ENCODE data around the gene UBN1. TPM values are rescaled to one million over a fixed set of nuclear protein-coding genes. Genes with fewer than 3 reads are reported as not detected.

The UBN1 gene
- total RNA-seq, 1 experiment from 2014 or later: 21.4 TPM

DNA sequence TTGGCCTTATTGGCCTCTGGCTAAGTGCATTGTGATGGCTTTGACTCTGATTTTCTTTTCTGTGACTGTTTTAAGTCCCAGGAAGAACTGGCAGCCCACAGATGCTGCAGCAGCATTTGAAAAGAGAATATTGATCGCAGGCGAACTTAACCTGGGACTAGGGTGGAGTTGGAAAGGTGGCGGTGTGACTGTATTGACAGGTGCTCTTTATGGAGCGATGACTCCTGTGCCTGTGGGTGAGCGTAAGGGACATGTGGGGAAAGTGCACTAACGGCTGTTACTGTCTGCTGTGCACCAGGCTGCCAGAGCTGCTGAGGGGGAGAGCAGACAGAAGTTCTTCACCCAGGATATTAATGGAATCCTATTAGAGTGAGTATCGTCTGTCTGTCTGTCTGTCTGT lies 21.3 kb downstream of the UBN1 start:
- POLR2A ChIA-PET (ENCODE audit: unreplicated experiment): no interaction called here
- CTCF ChIA-PET: no interaction called here
- no peaks in the 10 kb centered on the region for H3K9me2 ChIP-seq (replicated peaks; ENCODE audit: low read length)
- H4K20me1 ChIP-seq (ENCODE audit: low read length): no peaks in the 10 kb centered on the region
- no peak for DNase-seq
- H3K36me3 ChIP-seq (ENCODE audit: low read depth, low read length): peaks cover 4% of the 10 kb centered on the region; the same call in 1 of the 2 replicates
- H3K4me2 ChIP-seq (ENCODE audit: low read length): no peak overlapping the region
- H3K27ac ChIP-seq (ENCODE audit: low read length): no peak overlapping the region
- no peaks in the 10 kb centered on the region for H3K4me1 ChIP-seq (ENCODE audit: insufficient read depth, low read length)
- H3K79me2 ChIP-seq (ENCODE audit: low read length): peaks cover 43% of the 10 kb centered on the region
- no peaks in the 10 kb centered on the region for H3F3A ChIP-seq (ENCODE audit: low read length, unreplicated experiment)
- intact Hi-C loops (cut with micrococcal nuclease): no loop called here
- no peak overlapping the region for H2AFZ ChIP-seq (ENCODE audit: low read length)
- TF ChIP-seq, protein P1, sequence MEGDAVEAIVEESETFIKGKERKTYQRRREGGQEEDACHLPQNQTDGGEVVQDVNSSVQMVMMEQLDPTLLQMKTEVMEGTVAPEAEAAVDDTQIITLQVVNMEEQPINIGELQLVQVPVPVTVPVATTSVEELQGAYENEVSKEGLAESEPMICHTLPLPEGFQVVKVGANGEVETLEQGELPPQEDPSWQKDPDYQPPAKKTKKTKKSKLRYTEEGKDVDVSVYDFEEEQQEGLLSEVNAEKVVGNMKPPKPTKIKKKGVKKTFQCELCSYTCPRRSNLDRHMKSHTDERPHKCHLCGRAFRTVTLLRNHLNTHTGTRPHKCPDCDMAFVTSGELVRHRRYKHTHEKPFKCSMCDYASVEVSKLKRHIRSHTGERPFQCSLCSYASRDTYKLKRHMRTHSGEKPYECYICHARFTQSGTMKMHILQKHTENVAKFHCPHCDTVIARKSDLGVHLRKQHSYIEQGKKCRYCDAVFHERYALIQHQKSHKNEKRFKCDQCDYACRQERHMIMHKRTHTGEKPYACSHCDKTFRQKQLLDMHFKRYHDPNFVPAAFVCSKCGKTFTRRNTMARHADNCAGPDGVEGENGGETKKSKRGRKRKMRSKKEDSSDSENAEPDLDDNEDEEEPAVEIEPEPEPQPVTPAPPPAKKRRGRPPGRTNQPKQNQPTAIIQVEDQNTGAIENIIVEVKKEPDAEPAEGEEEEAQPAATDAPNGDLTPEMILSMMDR (conservative IDR thresholded peaks at IDR 0.05; ENCODE audit: low read depth, low read length): no peak
- TF ChIP-seq EZH2phosphoT487 (IDR thresholded peaks at IDR 0.05; ENCODE audit: borderline replicate concordance, low read length): no peak
- TF ChIP-seq EZH2 (IDR thresholded peaks at IDR 0.05; ENCODE audit: low read length, unreplicated experiment): no peak
- BruUV-seq (replicated peaks): no TSS peak
- H3K9ac ChIP-seq (ENCODE audit: low read length): no peak overlapping the region
- no peak overlapping the region for H3K4me3 ChIP-seq (ENCODE audit: low read length)
- no peaks in the 10 kb centered on the region for H3K9me3 ChIP-seq (ENCODE audit: low read length)
- no peaks in the 10 kb centered on the region for H3K27me3 ChIP-seq (ENCODE audit: low read length)
- ATAC-seq: no peak

DNA sequence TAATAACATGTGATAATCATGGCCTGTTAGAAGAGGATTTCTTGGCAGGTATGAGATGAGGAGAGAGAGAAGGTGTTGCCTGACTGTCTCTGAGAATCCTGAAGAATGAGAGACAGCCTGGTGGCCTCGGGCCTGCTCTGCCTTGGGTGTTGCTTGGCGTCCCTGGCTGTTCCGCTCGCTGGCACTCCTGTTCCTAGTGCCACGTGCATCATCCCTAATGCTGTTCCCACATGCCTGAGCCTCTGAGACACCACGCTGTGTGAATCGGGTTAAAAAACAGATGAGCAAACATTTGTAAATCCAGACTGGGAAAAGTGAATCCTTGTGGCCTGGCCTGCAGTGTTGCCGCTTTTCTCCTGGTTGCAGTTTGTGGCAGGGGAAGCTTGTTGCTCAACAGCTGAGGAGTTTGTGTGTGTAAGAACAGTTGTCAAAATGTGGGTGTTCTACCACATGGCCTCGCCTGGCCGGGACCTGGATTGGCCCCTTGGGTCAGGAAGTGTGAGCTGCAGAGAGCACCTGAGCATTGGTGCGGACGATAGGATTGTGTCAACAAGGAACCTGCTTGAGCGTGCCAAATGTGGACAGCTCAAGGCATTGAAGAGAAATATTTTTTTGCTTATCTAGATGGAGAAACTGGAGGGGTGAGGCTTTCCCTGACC lies 22.0 kb downstream of the UBN1 start:
- Histone ChIP-seq H4K20me1 (ENCODE audit: low read length) (no peaks in the 10 kb centered on the region), H3K4me1 (ENCODE audit: insufficient read depth, low read length) (no peaks in the 10 kb centered on the region), H3K36me3 (ENCODE audit: low read depth, low read length) (peaks cover 5% of the 10 kb centered on the region; the same call in 1 of the 2 replicates), H2AFZ (ENCODE audit: low read length) (no peak overlapping the region), H3K9ac (ENCODE audit: low read length) (no peak overlapping the region), H3K4me2 (ENCODE audit: low read length) (no peak overlapping the region), H3K9me3 (ENCODE audit: low read length) (no peaks in the 10 kb centered on the region), H3F3A (ENCODE audit: low read length, unreplicated experiment) (no peaks in the 10 kb centered on the region), H3K27ac (ENCODE audit: low read length) (no peak overlapping the region), H3K79me2 (ENCODE audit: low read length) (peaks cover 36% of the 10 kb centered on the region), H3K9me2 (replicated peaks; ENCODE audit: low read length) (no peaks in the 10 kb centered on the region), H3K4me3 (ENCODE audit: low read length) (no peak overlapping the region), H3K27me3 (ENCODE audit: low read length) (no peaks in the 10 kb centered on the region)
- ATAC-seq (no peak), DNase-seq (no peak)
- TF ChIP-seq EZH2 (IDR thresholded peaks at IDR 0.05; ENCODE audit: low read length, unreplicated experiment) (no peak), EZH2phosphoT487 (IDR thresholded peaks at IDR 0.05; ENCODE audit: borderline replicate concordance, low read length) (no peak)
- TF ChIP-seq, protein P1 (conservative IDR thresholded peaks at IDR 0.05; ENCODE audit: low read depth, low read length): no peak
- intact Hi-C loops (cut with micrococcal nuclease): no loop called here
- POLR2A ChIA-PET (ENCODE audit: unreplicated experiment): no interaction called here
- CTCF ChIA-PET: no interaction called here
- no TSS peak for BruUV-seq (replicated peaks)

DNA sequence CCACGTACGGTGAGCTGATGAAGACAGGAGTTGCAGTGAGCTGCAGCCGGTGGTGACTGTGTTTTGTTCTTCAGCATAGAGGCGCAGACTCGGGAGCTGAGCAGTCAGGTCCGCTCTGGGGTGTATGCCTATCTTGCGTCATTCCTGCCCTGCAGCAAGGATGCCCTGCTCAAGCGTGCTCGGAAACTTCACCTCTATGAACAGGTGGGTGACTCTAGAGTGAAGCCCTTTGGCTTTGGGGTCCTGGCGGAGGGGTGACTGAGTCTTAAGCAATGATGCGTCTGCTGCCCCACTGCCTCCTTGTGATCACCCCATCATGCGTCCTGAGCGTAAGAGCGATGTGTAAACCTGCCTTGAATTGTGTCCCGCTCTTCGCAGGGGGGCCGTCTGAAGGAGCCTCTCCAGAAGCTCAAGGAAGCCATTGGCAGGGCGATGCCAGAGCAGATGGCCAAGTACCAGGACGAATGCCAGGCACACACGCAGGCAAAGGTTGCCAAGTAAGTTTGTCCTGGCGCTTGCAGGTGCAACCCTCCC lies 22.9 kb downstream of the UBN1 start:
- Histone ChIP-seq H3K9me2 (replicated peaks; ENCODE audit: low read length) (no peaks in the 10 kb centered on the region), H3K27ac (ENCODE audit: low read length) (no peak overlapping the region), H2AFZ (ENCODE audit: low read length) (no peak overlapping the region), H3K79me2 (ENCODE audit: low read length) (peaks cover 28% of the 10 kb centered on the region), H3K4me3 (ENCODE audit: low read length) (no peak overlapping the region), H3K4me1 (ENCODE audit: insufficient read depth, low read length) (no peaks in the 10 kb centered on the region), H4K20me1 (ENCODE audit: low read length) (no peaks in the 10 kb centered on the region), H3K9ac (ENCODE audit: low read length) (no peak overlapping the region), H3K4me2 (ENCODE audit: low read length) (no peak overlapping the region), H3F3A (ENCODE audit: low read length, unreplicated experiment) (no peaks in the 10 kb centered on the region), H3K27me3 (ENCODE audit: low read length) (no peaks in the 10 kb centered on the region), H3K9me3 (ENCODE audit: low read length) (no peaks in the 10 kb centered on the region), H3K36me3 (ENCODE audit: low read depth, low read length) (peaks cover 5% of the 10 kb centered on the region; the same call in 1 of the 2 replicates)
- DNase-seq (no peak), ATAC-seq (no peak)
- CTCF ChIA-PET: no interaction called here
- BruUV-seq (replicated peaks): no TSS peak
- POLR2A ChIA-PET (ENCODE audit: unreplicated experiment): no interaction called here
- TF ChIP-seq EZH2phosphoT487 (IDR thresholded peaks at IDR 0.05; ENCODE audit: borderline replicate concordance, low read length) (no peak), EZH2 (IDR thresholded peaks at IDR 0.05; ENCODE audit: low read length, unreplicated experiment) (no peak)
- TF ChIP-seq, protein P1 (conservative IDR thresholded peaks at IDR 0.05; ENCODE audit: low read depth, low read length): no peak
- intact Hi-C loops (cut with micrococcal nuclease): no loop called here

Measured in PC-3 (cell line).